Astrocyte of the cerebellum (primary cell): ENCODE results near the gene MIB1.

Experiments used
- DNase-seq: peaks from one replicate; pipeline ENCODE4 v3.0.0-alpha.2; 2011; ENCODE audit warnings: low read depth
- H3K4me3 ChIP-seq: 2 replicates; pipeline ENCODE4 v1.5.1; 2011; ENCODE audit warnings: mild to moderate bottlenecking, low read depth, low read length, moderate library complexity
- CTCF ChIP-seq: IDR thresholded peaks from 2 replicates; pipeline ENCODE4 v1.5.1; 2012; ENCODE audit warnings: low read length, low read depth, moderate library complexity, mild to moderate bottlenecking; ENCODE audit errors: missing control alignments
- in situ Hi-C: cut with HindIII; loops from 2 replicates; pipeline ENCODE4 v1.10.0; 2017; ENCODE audit warnings: low sequenced_read_pairs

MIB1 gene

DNA sequence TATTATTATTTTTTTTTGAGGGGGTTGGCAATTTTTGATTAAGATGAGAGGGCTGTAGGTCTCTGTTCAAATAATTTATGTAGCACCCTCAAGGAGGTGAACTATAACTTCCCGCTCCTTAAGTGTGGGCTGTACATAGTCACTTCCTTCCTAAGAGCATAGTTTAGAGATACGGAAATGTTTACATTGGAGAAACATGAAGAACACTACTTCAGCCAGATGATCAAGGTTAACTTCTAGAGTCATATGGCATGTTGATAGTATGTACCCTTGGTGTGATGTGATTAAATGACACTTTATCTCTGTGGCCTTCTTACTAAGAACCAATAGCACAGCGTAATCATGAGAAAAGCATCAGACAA, 93.7 kb downstream of the MIB1 start:
- no peak for DNase-seq
- in situ Hi-C loops = no loop called here
- no peak overlapping the region for H3K4me3 ChIP-seq
- TF ChIP-seq CTCF = no peak

DNA sequence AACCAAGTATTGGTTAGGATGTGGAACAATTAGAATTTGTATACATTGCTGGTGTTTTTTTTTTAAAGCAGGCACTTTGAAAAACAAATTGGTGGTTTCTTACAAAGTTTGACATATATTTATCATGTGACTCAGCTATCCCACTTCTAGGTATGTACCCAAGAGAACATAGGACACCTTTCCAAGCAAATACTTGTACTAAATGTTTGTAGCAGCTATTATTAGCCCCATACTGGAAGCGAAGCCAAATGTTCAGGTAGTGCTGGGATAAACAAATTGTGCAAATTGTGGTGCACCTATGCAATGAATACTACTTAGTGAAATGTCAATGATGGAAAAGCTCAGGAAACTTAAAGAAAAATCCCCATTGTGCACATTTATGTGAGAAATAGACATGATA, 101.0 kb downstream of the MIB1 start:
- no peak for DNase-seq
- TF ChIP-seq CTCF = no peak
- in situ Hi-C loops = no loop called here
- H3K4me3 ChIP-seq = no peak overlapping the region

GRCh38 chr18:21843341-21843740, 102.7 kb downstream of the MIB1 start:
- TF ChIP-seq CTCF = no peak
- DNase-seq = no peak
- in situ Hi-C loops = no loop called here
- H3K4me3 ChIP-seq = no peak overlapping the region

DNA sequence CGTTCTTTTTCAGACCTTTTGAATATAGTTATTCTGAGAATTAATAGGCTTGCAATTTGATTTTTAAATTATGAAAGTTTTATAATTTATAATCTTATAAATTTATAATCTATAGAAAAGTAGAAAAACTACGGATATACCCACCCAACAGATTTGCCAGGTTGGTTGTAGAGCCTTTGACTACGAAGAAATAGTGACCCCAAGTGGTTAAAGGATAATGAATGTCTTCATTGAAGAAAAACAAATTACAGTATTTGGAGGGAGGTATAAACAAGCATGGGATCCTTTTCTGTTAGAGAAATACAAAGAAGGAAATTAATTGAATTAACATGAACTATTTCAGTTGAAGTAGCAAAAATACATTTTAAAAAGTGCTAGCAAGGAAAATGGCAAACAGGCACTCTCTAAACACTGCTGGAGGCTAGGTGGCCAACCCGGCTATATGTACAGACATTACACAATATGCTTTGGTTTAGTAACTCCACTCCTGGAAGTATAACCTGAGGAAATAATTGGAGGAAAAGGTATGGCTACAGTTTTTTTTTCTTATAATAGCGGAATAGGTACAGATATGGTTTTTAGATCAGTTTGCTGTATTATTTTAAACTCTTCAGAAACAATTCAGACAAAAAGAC, 110.9 kb downstream of the MIB1 start:
- TF ChIP-seq CTCF = peak; percentile 32
- no peak overlapping the region for H3K4me3 ChIP-seq
- DNase-seq = no peak
- in situ Hi-C loops = no loop called here

DNA sequence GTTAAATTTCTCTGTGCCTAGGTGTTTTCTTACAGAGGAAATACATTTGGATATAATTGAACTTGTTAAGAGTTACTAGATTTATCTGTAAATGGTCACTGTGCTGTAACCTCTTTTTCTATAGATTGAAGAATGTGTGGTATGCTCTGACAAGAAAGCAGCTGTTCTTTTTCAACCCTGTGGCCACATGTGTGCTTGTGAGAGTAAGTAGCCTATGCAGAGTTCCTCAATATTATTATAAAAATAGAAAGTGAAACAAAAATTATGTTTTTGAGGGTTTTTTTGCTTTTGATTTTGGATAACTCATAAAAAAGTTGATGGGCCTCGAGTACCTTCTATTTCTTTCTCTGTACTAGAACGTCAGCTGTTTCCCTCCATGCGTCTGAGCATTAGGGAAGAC, 112.4 kb downstream of the MIB1 start:
- no peak for TF ChIP-seq CTCF
- H3K4me3 ChIP-seq = no peak overlapping the region
- in situ Hi-C loops = no loop called here
- no peak for DNase-seq

- in situ Hi-C loops = no loop called here
- H3K4me3 ChIP-seq = no peak overlapping the region
- DNase-seq = no peak
- TF ChIP-seq CTCF = no peak
Observed at GRCh38 chr18:21853775-21854552, 113.4 kb downstream of the MIB1 start.
